IMR-90 (cell line): ENCODE measurements around the gene CSNK2A1.

ENCODE experiments used
- CEBPB ChIP-seq: IDR thresholded peaks from 2 replicates; pipeline ENCODE4 v1.6.1; 2012; ENCODE audit warnings: low read depth, low read length, improper control_type of control experiment
- FOS ChIP-seq: fragments of 150-350 bp; IDR thresholded peaks from 2 replicates; pipeline ENCODE4 v1.6.1; 2016; ENCODE audit warnings: low read depth, low read length
- POLR2A ChIP-seq: IDR thresholded peaks from 2 replicates; pipeline ENCODE4 v1.6.1; 2012; ENCODE audit warnings: mild to moderate bottlenecking, low read depth, low read length
- TF ChIP-seq, protein P1 (sequence below): conservative IDR thresholded peaks from 2 replicates; pipeline ENCODE4 v1.5.1; 2012; ENCODE audit warnings: mild to moderate bottlenecking, low read depth, low read length, improper control_type of control experiment
- TF ChIP-seq, protein P2 (sequence below): fragments of 150-350 bp; IDR thresholded peaks from 2 replicates; pipeline ENCODE4 v1.6.1; 2017; ENCODE audit warnings: mild to moderate bottlenecking, antibody characterized with exemption, low read length, low read depth
- TF ChIP-seq, protein P3 (sequence below): fragments of 150-350 bp; IDR thresholded peaks from 2 replicates; pipeline ENCODE4 v1.6.1; 2016; ENCODE audit warnings: low read depth, mild to moderate bottlenecking, low read length, moderate library complexity, borderline replicate concordance

DNA sequence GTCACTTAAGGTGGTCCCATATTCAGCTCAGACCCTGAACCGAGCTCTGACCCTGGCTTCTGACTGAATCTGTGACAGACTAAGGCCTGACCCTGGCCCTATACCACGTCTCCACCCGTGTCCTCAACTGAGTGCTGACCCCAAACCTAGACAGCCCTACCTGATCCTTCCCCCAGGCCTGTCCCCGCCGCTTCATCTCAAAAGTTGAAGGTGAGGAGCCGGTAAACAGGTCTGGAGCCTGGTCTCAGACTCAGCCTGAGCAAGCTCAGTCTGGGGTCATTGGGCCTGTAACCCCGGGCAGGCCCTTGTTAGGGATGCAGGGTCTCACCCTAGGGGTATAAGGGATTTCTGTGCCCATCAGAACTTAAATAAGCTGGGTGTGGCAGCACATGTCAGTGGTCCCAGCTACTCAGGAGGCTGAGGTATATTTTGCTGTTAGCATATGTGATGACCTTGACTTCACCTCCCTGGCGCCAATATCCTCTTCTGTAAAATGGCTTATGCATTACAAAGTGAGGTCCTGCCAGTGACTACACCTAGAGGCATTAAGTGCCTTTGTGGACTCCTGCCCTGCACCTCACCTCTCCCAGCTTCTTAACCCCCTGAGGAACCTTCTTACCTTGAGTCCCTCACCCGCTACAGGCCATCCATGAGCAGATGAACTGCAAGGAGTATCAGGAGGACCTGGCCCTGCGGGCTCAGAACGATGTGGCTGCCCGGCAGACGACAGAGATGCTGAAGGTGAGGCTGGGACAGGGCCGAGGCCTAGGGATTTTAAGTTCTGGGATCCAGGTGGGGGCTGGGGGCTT, 115.5 kb downstream of the CSNK2A1 start:
- TF ChIP-seq POLR2A (no peak), CEBPB (no peak), FOS (no peak)
- TF ChIP-seq, protein P1, sequence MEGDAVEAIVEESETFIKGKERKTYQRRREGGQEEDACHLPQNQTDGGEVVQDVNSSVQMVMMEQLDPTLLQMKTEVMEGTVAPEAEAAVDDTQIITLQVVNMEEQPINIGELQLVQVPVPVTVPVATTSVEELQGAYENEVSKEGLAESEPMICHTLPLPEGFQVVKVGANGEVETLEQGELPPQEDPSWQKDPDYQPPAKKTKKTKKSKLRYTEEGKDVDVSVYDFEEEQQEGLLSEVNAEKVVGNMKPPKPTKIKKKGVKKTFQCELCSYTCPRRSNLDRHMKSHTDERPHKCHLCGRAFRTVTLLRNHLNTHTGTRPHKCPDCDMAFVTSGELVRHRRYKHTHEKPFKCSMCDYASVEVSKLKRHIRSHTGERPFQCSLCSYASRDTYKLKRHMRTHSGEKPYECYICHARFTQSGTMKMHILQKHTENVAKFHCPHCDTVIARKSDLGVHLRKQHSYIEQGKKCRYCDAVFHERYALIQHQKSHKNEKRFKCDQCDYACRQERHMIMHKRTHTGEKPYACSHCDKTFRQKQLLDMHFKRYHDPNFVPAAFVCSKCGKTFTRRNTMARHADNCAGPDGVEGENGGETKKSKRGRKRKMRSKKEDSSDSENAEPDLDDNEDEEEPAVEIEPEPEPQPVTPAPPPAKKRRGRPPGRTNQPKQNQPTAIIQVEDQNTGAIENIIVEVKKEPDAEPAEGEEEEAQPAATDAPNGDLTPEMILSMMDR, result no peak
- TF ChIP-seq, protein P2, sequence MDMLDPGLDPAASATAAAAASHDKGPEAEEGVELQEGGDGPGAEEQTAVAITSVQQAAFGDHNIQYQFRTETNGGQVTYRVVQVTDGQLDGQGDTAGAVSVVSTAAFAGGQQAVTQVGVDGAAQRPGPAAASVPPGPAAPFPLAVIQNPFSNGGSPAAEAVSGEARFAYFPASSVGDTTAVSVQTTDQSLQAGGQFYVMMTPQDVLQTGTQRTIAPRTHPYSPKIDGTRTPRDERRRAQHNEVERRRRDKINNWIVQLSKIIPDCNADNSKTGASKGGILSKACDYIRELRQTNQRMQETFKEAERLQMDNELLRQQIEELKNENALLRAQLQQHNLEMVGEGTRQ, result no peak
- TF ChIP-seq, protein P3, sequence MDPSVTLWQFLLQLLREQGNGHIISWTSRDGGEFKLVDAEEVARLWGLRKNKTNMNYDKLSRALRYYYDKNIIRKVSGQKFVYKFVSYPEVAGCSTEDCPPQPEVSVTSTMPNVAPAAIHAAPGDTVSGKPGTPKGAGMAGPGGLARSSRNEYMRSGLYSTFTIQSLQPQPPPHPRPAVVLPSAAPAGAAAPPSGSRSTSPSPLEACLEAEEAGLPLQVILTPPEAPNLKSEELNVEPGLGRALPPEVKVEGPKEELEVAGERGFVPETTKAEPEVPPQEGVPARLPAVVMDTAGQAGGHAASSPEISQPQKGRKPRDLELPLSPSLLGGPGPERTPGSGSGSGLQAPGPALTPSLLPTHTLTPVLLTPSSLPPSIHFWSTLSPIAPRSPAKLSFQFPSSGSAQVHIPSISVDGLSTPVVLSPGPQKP, result no peak
